HG03159 (cell line): ENCODE results near the gene IRF8.
"Not testable (repeated sequence)": the region's sequence is repeated elsewhere in the genome, so short reads cannot be mapped to it uniquely, and the experiment has no call there.

Source experiments
- ATAC-seq: cut with Tn5 transposase; IDR thresholded peaks from one replicate; pipeline ENCODE4 v1.9.1; 2021; ENCODE audit warnings: mild to moderate bottlenecking, moderate library complexity; ENCODE audit not compliant: unreplicated experiment

The IRF8 gene

DNA sequence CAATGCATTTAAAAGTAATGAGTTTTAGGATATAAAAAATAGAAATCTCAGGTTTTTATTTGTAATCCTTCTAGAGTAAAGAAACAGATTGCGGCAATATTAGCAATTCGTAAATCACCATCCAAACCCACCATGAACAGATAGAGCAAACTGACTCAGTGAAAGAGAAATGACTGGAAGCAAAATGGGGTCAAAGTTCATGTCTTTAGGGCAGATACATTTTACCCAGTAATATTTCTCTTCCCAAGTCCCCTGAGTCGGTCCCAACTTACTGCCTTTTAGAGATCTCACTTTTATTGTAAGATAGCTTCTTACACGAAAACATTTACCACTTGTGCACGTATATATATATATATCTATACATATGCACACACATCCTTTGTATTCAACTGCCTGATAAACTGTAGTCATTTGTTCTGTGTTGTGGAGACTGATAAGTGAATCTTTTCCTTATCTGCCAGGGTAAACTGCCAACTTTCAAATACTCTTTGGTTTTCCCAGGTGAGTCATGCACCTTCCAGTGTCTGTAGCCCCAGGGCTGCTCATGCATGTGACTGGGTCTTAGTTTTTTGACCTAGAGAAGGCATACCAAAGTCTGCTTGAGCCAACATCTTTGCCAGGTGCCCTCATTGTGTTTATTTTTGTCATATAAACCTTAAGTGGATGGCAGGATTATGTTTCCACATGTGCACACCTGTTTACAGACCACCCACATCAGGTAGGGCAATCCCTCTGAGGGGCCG lies 7.8 kb upstream of the IRF8 start:
- no peak for ATAC-seq

DNA sequence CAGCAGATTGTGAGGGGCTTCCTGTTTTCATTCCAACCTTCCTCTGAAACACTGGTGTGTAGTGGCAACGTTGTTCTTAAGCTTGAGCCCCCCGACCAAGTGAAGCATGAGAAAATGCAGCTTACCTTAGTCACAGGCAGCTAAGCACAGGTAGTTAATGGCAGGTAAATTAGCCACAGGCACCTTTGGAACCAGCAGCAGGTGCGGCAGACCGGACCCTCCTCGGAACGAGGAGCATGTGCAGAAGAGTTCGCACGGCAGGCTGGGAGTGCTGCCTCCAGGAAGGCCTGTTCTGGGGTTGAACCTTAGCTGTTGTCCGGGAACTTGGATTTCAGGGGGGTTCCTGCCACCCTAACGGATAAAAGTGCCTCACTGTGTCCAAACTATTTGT lies 7.2 kb upstream of the IRF8 start:
- no peak for ATAC-seq

DNA sequence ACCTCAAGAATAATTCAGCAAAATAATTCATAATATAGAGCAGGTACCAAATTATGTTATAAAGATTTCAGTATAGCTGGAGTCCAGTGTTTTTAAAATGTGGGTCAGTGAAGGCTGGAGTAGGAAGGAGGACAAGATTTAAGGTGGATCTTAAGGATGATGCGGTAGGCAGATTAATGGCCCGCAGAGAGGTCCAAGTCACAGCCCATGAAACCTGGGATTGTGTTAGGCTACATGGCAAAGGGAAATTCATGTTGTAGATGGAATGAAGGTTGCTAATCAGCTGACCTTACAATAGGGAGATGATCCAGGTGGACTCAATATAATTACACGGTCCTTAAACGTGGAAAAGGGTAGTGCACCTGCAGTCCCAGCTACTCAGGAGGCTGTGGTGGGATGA lies 6.2 kb upstream of the IRF8 start:
- no peak for ATAC-seq

GRCh38 chr16:85894266-85894665 lies 4.7 kb upstream of the IRF8 start:
- no peak for ATAC-seq

DNA sequence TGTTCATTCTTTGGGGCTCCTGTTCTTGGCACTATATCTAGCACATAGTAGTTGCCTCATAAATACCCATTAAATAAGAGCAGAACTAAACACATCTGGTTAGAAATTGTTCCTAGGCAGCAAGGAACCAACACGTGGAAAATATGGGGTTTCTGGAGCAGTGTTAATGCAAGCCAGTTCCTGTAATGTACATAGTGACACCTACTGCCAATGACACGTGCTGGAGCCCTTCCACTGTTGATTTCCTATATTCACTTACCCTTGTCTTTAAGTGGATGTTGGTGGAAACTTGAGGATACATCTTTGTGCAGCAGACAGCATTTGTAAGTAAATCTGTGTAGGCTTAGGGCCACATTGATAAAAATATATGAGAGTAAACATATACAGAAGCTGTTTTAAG lies 1.6 kb upstream of the IRF8 start:
- ATAC-seq, result no peak

- no peak for ATAC-seq
Measured at GRCh38 chr16:85899444-85899843, 482 bp downstream of the IRF8 start.

DNA sequence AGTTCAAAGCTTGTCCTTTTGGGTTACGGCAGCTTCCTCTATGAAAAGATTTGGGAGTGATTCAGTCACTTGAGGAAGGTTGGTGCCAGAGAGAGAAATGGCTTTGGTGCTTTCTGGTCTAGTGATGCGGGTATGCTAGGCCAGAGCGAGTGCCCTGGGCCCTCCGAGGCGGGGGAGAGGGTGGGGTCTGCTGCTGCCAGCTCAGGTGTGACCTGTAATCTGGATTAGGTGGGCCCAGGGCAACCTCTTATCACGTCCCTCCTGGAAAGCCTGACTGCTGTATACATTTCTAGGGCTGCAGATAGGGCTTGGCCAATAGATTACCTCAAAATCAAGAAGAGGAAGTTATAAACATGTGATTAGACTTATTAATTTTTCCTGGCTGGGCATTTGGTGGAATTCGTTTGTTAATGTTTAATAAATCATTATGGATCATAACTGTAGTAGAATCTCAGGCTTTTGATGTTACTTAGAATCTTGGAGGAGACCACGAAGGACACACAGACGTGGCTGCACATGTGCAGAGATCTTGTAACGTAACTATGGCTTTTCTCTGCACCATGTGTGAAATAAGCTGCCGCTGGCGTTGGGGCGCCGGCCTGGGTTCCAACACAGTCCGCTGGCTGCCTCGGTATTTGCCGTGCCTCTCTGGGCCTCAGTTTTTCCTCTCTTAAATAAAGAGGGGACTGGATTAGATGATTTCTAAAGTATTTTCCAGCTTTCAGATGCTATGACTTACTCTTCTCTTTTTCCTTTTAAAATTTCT lies 1.2 kb downstream of the IRF8 start:
- no peak for ATAC-seq

DNA sequence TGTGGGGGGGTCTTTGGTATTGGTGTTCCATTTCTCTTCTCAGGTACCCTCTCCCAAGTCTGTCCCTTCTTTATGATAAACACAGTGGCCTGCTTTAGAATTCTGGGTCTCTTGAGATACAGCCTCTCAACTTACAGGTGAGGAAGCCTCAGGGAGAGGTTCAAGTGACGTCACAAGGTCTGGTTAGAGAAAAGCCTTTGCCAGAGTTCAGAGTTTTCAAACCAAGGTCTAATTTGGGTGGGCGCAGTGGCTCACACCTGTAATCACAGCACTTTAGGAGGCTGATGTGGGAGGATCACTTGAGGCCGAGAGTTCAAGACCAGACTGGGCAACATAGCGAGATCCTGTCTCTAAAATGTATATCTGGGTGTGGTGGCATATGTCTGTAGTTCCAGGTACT lies 2.1 kb downstream of the IRF8 start:
- ATAC-seq, result no peak

- no peak for ATAC-seq
Measured at GRCh38 chr16:85901773-85902365, 2.9 kb downstream of the IRF8 start.

DNA sequence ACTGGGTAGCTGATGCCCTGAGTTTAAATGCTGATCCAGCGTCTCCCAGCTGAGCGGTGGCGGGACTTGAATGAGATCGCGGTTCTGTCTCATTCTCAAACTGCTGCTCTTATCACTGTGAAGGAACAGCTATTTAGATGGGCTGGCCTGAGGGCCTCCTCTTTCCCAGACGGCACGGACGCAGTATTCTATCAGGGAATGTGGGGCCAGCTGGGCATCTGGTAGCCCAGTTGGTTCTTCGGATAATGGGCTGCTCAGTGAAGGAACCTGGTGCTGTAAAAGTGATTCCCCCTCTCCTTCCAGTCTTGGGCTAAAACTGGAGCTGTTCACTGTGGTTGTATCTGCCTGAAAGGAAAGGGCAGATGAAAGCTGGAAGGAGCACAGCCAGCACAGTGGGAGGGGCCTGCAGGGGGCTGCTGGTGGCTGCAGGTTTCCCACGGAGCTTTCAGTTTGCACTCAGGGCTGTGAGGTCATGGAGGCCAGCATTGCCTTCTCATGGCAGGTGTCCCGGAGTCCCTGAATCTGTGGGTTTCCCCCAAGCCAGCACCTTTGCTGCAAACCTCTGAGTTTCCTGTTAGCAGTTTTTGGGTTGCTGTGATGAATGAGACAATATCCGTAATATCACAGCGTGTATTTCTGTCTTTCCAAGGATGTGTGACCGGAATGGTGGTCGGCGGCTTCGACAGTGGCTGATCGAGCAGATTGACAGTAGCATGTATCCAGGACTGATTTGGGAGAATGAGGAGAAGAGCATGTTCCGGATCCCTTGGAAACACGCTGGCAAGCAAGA lies 3.6 kb downstream of the IRF8 start:
- ATAC-seq, result peak; percentile 59

DNA sequence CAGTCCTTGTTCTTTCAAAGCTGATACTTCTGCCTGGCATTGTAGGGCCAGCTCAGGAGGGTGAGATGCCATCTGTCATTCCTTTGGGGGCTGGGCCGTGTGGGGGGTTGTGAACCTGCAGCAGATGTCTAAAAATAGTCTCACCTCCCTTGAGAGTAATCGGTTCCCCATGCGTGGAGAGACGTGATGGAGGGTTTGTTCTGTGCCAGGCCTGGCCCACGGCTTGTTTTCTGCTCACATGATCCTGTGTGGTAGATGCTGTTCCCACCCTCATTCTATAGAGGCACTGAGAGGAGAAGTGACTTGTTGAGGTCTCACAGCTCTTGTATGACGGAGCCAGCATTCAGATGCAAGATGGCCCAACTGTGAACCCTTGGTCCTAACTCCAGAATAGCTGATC lies 4.6 kb downstream of the IRF8 start:
- no peak for ATAC-seq

DNA sequence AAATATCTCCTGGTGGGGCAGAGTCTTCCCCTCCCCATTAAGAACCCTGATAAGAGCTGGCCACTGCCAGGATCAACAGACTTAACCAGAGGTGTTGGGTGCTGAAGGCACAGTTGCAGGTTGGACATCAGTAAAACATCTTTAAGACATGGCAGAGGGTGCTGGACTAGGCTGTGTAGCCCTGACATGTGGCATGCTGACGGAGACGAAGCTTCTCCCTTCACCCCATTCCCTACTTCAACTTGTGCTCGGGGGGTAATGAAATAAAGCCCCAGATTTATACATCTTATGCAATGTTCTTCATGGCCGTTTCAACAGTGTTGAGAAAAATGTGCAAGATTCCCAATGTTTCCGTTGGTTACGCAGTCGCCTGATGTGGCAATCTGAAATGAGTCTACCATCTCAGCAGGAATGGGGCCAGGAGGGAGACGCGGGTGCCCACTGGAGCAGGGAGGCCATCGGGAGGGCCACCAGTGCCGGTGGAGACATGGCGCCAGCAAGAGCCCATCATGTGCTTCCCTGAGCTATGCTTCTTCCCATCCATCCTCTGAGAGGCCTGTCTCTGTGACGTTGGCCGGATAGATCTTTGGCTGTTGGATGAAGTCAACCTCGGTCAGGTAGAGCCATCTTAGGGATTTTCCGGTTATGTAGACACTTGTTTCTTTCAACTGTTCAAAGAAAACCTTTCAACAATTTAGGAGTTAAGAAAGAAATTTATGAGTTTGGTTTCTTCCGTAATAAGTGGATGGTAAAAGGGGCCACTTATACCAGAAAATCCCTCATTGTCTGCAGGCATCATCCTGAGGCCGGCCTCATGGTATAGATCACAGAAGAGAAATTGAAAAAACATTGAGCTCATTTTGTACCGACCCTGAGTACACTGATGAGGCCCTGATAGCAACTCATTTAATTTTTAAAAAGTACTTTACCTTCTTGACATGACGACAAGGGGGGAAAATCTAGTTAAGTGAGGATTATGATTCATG lies 6.4 kb downstream of the IRF8 start:
- ATAC-seq, result no peak

DNA sequence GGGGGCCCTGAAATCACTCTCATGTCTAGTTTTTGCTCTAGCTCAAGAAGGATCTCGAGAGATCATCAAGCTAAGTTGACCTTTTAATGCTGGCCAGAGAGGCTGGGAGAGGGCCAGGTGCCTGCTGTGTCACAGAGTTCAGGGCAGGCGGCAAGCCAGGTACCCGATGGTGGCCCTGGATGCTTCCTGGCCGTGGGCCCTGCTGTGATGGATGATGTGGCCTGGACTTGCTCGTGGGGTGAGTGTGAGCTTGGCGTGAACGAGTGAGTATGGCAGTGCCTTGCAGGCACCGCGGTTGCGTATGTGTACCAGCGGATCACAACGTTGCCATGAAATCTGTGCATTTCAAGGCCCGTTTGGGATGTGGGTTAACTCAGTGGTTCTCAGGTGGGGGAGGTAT lies 7.4 kb downstream of the IRF8 start:
- no peak for ATAC-seq

DNA sequence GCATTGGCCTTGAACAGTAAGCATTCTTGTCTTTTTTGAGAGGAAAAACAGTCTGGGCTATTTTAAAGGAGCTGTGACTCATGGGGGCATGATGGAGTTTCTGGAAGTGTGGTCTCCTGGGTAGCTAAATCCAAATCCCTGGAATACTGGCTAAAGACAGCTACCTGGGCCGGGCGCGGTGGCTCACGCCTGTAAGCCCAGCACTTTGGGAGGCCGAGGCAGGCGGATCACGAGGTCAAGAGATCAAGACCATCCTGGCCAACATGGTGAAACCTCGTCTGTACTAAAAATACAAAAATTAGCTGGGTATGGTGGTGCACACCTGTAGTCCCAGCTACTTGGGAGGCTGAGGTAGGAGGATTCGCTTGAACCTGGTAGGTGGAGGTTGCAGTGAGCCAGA lies 8.3 kb downstream of the IRF8 start:
- not testable (repeated sequence) for ATAC-seq

- peak; percentile 55 for ATAC-seq
Measured at GRCh38 chr16:85908444-85908843, 9.5 kb downstream of the IRF8 start.

GRCh38 chr16:85908889-85909589 lies 10.1 kb downstream of the IRF8 start:
- ATAC-seq, result no peak

DNA sequence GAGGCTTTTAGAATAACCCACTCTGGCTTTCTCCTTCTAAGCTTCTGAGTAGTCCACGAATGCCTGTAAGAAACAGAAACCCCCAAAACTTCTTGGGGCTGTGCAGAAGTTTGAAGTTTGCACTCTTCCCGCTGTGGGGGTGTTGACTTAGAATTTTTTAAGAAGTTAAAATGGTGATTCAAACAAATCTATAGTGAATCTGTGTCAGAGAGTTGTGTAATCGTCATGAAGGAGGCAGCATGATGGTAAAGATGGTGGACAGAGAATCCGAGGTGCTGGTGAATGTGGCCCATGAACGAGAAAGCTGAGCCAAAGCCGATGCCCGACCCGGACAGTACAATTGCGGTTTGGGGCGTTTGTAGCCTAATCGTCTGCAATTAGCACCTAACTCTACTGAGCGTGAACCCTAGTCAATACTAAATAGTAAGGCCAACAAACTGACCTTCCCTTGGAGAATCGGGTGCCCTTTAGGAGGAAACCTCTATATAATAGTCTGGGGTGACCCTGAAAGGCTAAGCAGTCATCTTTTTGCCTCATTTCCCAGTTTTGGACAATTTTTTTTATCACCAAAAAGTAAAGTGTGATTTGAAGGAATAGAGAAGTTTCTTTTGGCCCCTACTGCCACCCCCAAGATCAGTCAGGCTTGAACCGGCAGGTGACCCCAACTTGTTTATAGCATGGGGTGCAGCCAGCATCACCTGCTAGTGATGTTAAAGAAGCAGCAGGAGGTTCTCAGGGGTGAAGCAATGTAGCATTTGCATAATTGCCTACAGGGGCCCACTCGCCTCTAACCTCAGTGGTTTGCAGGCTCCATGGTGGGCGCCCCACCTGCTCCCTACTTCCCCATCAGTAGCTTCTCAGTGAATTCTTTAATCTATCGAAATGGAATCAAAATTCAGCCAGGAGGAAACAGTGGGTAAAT lies 11.2 kb downstream of the IRF8 start:
- ATAC-seq, result no peak

- ATAC-seq, result no peak
Measured at GRCh38 chr16:85910854-85911247, 11.9 kb downstream of the IRF8 start.
